Nephron progenitor cell (in vitro differentiated cells): ENCODE results near the gene B3GALT4.

Experiments used
- DNase-seq: peaks from one replicate; pipeline ENCODE4 v3.0.0; 2021
- H3K27ac Mint-ChIP-seq: 2 replicates; pipeline ENCODE4 v1.8.0; 2021; ENCODE audit warnings: mild to moderate bottlenecking, moderate library complexity, mixed read lengths
- H3K27me3 Mint-ChIP-seq: 2 replicates; pipeline ENCODE4 v1.8.0; 2021; ENCODE audit warnings: mild to moderate bottlenecking, low read depth, mixed read lengths; ENCODE audit not compliant: poor library complexity
- H3K36me3 Mint-ChIP-seq: 2 replicates; pipeline ENCODE4 v1.8.0; 2021; ENCODE audit warnings: low read depth, mixed read lengths
- H3K4me1 Mint-ChIP-seq: 2 replicates; pipeline ENCODE4 v1.8.0; 2021; ENCODE audit warnings: mixed read lengths
- H3K4me3 Mint-ChIP-seq: 2 replicates; pipeline ENCODE4 v1.8.0; 2021; ENCODE audit warnings: mild to moderate bottlenecking, moderate library complexity, mixed read lengths
- H3K9me3 Mint-ChIP-seq: 2 replicates; pipeline ENCODE4 v1.8.0; 2021; ENCODE audit warnings: mild to moderate bottlenecking, moderate library complexity, mixed read lengths
- CTCF ChIP-seq: fragments of 200-600 bp; sonication (generic); IDR thresholded peaks from 2 replicates; pipeline ENCODE4 v1.5.0; 2021; ENCODE audit warnings: antibody characterized with exemption

Gene B3GALT4

GRCh38 chr6:33314515-33314942 is 37.6 kb downstream of the B3GALT4 start:
- H3K27me3 Mint-ChIP-seq, result peaks cover 55% of the 10 kb centered on the region
- H3K4me3 Mint-ChIP-seq, result peak overlapping the region; percentile 90
- peaks cover 75% of the 10 kb centered on the region for H3K4me1 Mint-ChIP-seq
- DNase-seq, result peak; percentile 40
- no peaks in the 10 kb centered on the region for H3K9me3 Mint-ChIP-seq
- no peak overlapping the region for H3K27ac Mint-ChIP-seq
- peaks cover 15% of the 10 kb centered on the region for H3K36me3 Mint-ChIP-seq
- TF ChIP-seq CTCF, result no peak

GRCh38 chr6:33314943-33315792 is 38.2 kb downstream of the B3GALT4 start:
- peaks cover 82% of the 10 kb centered on the region for H3K4me1 Mint-ChIP-seq
- H3K36me3 Mint-ChIP-seq, result peaks cover 21% of the 10 kb centered on the region
- no peak for TF ChIP-seq CTCF
- H3K9me3 Mint-ChIP-seq, result no peaks in the 10 kb centered on the region
- DNase-seq, result no peak
- peak overlapping the region; percentile 90 for H3K4me3 Mint-ChIP-seq
- H3K27me3 Mint-ChIP-seq, result peaks cover 54% of the 10 kb centered on the region
- H3K27ac Mint-ChIP-seq, result no peak overlapping the region

- peaks cover 90% of the 10 kb centered on the region for H3K4me1 Mint-ChIP-seq
- peaks cover 28% of the 10 kb centered on the region for H3K36me3 Mint-ChIP-seq
- peak overlapping the region; percentile 59 for H3K27ac Mint-ChIP-seq
- no peaks in the 10 kb centered on the region for H3K9me3 Mint-ChIP-seq
- TF ChIP-seq CTCF, result no peak
- peak overlapping the region; percentile 96 for H3K4me3 Mint-ChIP-seq
- H3K27me3 Mint-ChIP-seq, result peaks cover 46% of the 10 kb centered on the region
- DNase-seq, result no peak
Measured at GRCh38 chr6:33315793-33316602, 39.1 kb downstream of the B3GALT4 start.

- Mint-ChIP-seq H3K4me1 (peaks cover 94% of the 10 kb centered on the region), H3K9me3 (no peaks in the 10 kb centered on the region)
Measured at GRCh38 chr6:33316603-33317418, 39.9 kb downstream of the B3GALT4 start.

GRCh38 chr6:33317419-33317668 is 40.4 kb downstream of the B3GALT4 start:
- H3K27me3 Mint-ChIP-seq, result peaks cover 32% of the 10 kb centered on the region
- DNase-seq, result peak; percentile 80
- TF ChIP-seq CTCF, result no peak
- peaks cover 28% of the 10 kb centered on the region for H3K36me3 Mint-ChIP-seq
- peak overlapping the region; percentile 96 for H3K4me3 Mint-ChIP-seq
- no peaks in the 10 kb centered on the region for H3K9me3 Mint-ChIP-seq
- peaks cover 94% of the 10 kb centered on the region for H3K4me1 Mint-ChIP-seq
- peak overlapping the region; percentile 32 for H3K27ac Mint-ChIP-seq

More at GRCh38 chr6:33316603-33317418, 39.9 kb downstream of the B3GALT4 start:
- DNase-seq, result no peak
- H3K4me3 Mint-ChIP-seq, result peak overlapping the region; percentile 96
- peaks cover 37% of the 10 kb centered on the region for H3K27me3 Mint-ChIP-seq
- peaks cover 28% of the 10 kb centered on the region for H3K36me3 Mint-ChIP-seq
- TF ChIP-seq CTCF, result no peak
- peak overlapping the region; percentile 59 for H3K27ac Mint-ChIP-seq
